ENCODE results near the gene TLDC2.

TLDC2 gene

DNA sequence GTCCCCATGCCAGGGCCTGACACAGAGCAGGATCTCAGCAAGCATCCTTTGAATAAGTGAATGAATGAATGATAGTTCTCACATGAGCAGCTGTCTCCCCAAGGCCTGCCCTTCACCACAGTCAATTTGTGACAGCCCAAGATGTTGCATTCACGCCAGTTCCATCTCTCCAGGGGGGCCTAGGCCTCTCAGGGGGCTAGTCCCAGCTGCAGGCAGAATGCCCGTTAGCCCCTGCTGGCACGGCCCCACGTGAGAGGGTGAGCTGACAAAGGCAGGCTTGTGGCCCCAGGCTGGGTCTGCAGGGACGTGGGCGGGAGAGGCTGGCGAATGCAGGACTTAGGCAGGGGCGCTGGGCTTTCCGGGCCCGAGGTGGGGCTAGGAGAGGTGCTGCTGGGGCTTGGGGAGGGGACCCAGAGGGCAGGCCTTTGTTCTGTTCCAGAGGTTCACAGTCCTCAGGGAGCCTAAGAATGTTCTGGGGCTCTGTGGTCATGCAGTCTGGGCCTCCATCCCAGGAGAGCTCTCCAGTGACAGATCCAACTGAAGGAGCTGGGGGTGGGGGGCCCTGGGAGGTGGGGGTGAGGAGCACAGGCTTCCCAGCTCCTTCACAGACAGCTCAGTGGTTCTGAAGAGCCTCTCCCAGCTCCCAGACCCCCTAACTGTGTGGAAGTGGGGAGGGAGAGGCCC, 30.5 kb upstream of the TLDC2 start:
- TF ChIP-seq POLR2A (IDR thresholded peaks at IDR 0.05; ENCODE audit: low read length): no peak
- no peak for TF ChIP-seq GATA1 (IDR thresholded peaks at IDR 0.05; ENCODE audit: low read depth, low read length)

GRCh38 chr20:36847009-36847709, 28.8 kb upstream of the TLDC2 start:
- no peak for DNase-seq
- TF ChIP-seq POLR2A (IDR thresholded peaks at IDR 0.05; ENCODE audit: low read length): no peak
- TF ChIP-seq GATA1 (IDR thresholded peaks at IDR 0.05; ENCODE audit: low read depth, low read length): no peak

More for the DNA sequence above, 30.5 kb upstream of the TLDC2 start:
- DNase-seq: no peak

GRCh38 chr20:36847710-36848040, 28.3 kb upstream of the TLDC2 start:
- TF ChIP-seq GATA1 (IDR thresholded peaks at IDR 0.05; ENCODE audit: low read depth, low read length): no peak
- no peak for TF ChIP-seq POLR2A (IDR thresholded peaks at IDR 0.05; ENCODE audit: low read length)

DNA sequence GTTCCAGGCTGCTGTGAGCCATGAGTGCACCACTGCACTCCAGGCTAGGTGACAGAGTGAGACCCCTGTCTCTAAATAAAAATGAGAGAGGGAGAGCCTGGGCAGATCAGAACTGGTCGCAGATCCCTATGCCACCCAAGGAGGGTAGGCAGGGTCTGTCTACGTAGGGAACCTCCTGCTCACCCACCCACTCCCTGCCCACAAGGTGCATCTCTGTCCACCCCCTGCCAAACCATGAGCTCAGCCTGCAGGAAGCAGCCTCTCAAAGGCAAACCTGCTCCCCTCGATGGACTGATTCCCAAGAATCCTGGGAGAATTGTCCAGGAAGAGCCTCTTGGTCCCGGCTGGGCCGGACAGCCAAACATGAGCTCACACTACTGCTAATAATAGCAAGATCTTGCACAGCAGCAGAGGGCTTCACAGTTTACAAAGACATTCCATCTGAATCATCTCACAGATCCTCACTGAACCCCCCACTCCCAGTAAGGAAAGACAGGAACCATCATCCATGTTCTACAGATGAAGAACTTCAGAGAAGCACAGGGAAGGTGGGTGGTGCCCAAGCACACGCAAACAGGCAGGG, 27.8 kb upstream of the TLDC2 start:
- TF ChIP-seq GATA1 (IDR thresholded peaks at IDR 0.05; ENCODE audit: low read depth, low read length) (no peak), POLR2A (IDR thresholded peaks at IDR 0.05; ENCODE audit: low read length) (no peak)

More at GRCh38 chr20:36847710-36848040, 28.3 kb upstream of the TLDC2 start:
- DNase-seq: no peak

GRCh38 chr20:36848677-36849076, 27.3 kb upstream of the TLDC2 start:
- no peak for DNase-seq
- TF ChIP-seq POLR2A (IDR thresholded peaks at IDR 0.05; ENCODE audit: low read length): no peak
- no peak for TF ChIP-seq GATA1 (IDR thresholded peaks at IDR 0.05; ENCODE audit: low read depth, low read length)

More for the DNA sequence above, 27.8 kb upstream of the TLDC2 start:
- no peak for DNase-seq

DNA sequence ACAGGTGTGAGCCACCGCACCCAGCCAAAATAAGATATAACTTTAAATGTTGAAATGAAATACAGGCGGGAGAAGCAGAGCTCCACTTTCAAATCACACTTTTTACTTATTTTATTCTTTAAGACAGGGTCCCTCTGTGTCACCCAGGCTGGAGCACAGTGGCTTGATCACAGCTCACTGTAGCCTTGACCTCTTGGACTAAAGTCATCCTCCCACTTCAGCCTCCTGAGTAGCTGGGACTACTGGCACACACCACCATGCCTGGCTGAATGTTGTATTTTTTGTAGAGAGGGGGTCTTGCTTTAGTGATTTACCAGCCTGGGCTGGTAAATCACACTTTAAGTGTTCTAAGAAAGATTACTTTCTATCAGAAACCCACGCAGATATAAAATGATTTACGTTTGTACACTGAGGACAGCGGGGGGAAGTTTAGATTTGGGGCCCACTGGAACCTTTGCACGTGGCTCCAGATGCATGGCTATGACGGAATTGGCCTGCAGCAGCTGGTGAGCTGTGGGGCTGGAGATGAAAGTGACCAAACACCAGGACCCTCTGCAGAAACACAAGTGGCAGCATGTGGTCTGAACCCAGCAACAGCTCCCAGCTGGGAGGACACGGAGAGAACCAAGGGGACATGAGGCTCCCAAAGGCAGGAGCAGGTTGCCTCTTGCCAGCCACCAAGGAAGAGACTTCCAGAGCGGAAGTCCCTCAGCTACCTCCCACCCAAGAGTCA, 26.4 kb upstream of the TLDC2 start:
- no peak for DNase-seq
- TF ChIP-seq GATA1 (IDR thresholded peaks at IDR 0.05; ENCODE audit: low read depth, low read length) (no peak), POLR2A (IDR thresholded peaks at IDR 0.05; ENCODE audit: low read length) (no peak)

- TF ChIP-seq GATA1 (IDR thresholded peaks at IDR 0.05; ENCODE audit: low read depth, low read length) (no peak), POLR2A (IDR thresholded peaks at IDR 0.05; ENCODE audit: low read length) (no peak)
- no peak for DNase-seq
Observed at GRCh38 chr20:36850759-36851158, 25.2 kb upstream of the TLDC2 start.

DNA sequence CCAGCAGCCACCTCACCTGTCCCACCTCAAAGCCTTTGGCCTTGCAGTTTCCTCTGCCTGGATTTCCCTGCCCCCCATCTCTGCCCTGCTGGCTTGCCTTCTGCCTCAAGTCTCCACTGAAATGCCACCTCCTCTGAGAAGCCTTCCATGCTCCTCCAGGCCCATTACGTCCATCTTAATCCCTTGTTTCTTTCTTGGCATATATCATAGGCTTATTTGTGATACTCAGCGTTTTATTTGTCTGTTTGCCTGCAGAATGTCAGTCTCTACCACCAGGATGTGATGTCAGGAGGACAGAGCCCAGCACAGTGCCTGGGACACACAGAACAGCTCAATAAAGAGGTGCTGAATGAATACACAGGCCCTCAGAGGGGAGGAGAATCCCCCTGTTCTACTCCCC, 24.4 kb upstream of the TLDC2 start:
- TF ChIP-seq POLR2A (IDR thresholded peaks at IDR 0.05; ENCODE audit: low read length) (no peak), GATA1 (IDR thresholded peaks at IDR 0.05; ENCODE audit: low read depth, low read length) (no peak)
- no peak for DNase-seq

DNA sequence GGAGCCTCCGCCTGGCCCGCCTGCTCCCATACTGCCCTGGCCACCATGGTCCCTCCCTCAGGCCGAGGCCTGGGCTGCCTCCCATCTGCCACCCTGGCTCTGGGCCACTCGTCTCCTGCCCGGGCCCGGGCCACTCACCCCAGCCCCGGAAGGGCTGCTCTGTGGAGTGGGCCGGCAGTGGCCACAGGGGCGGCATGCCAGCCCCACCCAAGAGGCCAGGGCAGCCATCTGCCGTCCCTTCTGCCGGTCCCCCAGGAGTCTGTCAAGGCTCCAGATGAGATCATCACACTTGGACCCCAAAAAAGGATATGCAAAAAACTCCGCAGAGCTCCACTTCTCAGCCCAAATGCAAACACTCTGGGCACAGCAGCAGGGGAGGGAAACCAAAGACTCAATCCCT, 23.8 kb upstream of the TLDC2 start:
- no peak for DNase-seq
- no peak for TF ChIP-seq POLR2A (IDR thresholded peaks at IDR 0.05; ENCODE audit: low read length)
- no peak for TF ChIP-seq GATA1 (IDR thresholded peaks at IDR 0.05; ENCODE audit: low read depth, low read length)

DNA sequence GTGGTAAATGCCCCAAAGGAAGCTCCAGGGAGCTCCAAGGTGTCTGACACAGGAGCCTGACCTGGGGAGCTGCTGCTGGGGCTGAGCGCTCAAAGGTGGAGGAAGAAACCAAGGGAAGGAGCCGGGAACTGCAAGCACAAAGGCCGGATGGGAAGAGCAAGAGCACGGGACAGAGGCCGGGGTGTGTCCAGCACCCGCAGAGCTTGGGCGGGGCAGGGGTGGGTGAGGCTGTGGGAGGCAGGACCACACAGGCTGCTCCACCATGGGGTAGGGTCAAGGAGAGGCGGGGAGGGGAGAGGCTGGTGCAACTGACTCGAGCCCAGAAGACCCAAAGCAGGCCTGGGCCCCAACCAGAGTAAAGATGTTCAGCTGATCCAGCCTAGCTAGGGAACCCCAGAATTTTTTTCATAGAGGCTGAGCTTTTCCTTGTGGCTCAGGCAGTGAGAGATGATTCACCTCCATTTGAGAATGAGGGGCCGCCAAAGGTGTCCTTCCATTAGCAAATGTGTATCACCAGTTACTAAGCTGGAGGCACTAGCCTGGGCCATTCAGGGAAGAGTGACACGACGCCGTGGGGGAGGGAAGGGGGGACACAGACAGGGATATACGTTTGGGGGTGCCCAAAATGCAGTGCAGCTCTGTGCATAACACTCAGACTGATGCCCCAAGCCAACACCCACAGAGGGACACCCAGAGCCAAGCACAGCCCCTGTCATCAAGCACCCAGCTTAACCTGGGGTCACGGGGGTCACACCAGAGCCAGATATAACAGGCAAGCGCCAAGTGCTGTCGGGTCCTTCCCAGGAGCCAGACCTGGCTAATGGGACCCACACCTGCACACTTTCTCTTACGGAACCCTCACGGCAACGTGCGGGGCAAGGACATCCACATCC, 21.3 kb upstream of the TLDC2 start:
- DNase-seq: no peak
- TF ChIP-seq POLR2A (IDR thresholded peaks at IDR 0.05; ENCODE audit: low read length) (no peak), GATA1 (IDR thresholded peaks at IDR 0.05; ENCODE audit: low read depth, low read length) (no peak)

DNA sequence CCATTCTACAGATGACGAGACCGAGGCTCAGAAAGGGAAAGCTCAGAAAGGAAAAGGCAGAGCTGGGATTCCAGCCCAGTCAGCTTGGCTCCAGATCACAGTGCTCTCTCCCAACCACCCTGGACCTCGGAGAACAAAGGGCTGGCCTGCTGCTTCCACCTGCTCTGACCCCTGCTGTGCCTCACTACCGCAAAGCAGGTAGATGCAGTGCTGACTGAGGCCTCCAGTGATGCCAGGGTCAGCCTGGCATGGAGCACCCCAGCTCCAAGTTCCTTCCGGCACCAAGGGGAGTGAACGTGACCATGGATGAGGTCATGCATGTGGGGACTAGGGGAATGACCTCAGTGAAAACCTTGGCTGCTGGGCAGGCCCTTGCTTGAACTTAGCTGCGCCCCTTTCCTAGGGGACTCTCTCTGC, 20.7 kb upstream of the TLDC2 start:
- TF ChIP-seq GATA1 (IDR thresholded peaks at IDR 0.05; ENCODE audit: low read depth, low read length): no peak
- no peak for TF ChIP-seq POLR2A (IDR thresholded peaks at IDR 0.05; ENCODE audit: low read length)
- DNase-seq: no peak

DNA sequence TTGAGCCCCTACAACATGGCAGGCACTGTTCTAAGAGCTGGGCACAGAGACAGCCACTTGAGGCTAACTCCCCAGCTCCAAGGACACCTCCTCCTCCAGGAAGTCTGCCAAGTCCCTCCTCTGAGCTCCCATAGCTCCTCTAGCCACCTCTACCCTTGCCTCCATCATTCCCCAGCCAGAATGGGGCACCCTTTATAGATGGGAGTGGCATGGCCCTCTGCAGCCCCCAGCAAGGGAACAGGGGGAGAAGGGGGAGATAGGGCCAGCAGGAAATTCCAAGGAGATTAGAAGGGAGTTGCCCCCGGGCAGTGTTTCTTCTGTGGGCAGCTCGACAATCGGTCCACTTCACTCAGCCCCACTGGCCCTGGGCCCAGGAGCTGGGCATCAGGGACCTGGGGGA, 19.7 kb upstream of the TLDC2 start:
- no peak for TF ChIP-seq GATA1 (IDR thresholded peaks at IDR 0.05; ENCODE audit: low read depth, low read length)
- no peak for TF ChIP-seq POLR2A (IDR thresholded peaks at IDR 0.05; ENCODE audit: low read length)

More for the DNA sequence above, 19.7 kb upstream of the TLDC2 start:
- DNase-seq: peak; percentile 17 to 22

Data from erythroblast (primary cell).